Epithelial cell of esophagus (primary cell): Measurements from ENCODE around the gene LCA5L.

Experiments used
- DNase-seq: peaks from one replicate; pipeline ENCODE4 v3.0.0; 2010; ENCODE audit warnings: low read depth
- H3K4me3 ChIP-seq: 2 replicates; pipeline ENCODE4 v1.5.1; 2011; ENCODE audit warnings: mild to moderate bottlenecking, low read length, control low read depth
- TF ChIP-seq, protein P1 (sequence below): IDR thresholded peaks from 2 replicates; pipeline ENCODE4 v1.5.1; 2011; ENCODE audit warnings: low read depth, mild to moderate bottlenecking, low read length, control low read depth, inconsistent platforms; ENCODE audit not compliant: insufficient read depth; ENCODE audit errors: missing control alignments

Gene LCA5L

DNA sequence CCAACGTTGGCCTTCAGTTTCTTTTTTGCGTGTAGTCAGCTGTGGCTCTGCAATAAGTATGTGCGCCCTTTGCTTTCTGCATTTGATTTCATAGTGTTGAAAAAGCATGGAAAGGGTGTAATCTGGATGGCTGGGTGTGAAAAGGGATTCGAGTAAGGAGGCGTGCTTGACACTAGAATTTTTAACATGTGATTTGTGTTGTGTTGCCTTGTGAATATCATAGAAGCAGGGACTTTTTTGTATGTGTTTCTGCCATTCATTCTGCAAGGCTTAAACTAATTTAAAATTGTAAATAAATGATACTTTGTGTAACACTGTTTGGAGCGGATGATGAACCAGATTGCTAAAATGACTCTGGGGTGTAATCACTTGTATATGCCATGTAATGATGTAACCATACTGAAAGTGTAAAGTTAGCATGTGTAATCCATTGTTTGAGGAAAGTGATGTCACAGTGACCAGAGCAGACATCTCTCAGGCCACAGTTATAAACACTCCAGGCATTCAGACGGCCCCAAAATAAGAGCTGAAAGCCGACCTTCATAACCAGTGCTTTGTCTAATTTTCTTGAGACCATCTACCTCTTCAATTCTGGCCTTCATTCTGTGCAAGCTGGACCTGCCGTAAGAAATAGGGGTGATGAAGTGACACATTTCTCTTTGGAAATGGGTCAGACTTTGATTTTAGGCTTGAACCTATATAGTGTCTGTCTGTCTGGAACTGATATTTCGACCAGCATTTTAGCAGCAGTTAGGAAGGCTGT is 6.8 kb upstream of the LCA5L start:
- H3K4me3 ChIP-seq = no peak overlapping the region
- DNase-seq = peak; percentile 14
- TF ChIP-seq, protein P1, sequence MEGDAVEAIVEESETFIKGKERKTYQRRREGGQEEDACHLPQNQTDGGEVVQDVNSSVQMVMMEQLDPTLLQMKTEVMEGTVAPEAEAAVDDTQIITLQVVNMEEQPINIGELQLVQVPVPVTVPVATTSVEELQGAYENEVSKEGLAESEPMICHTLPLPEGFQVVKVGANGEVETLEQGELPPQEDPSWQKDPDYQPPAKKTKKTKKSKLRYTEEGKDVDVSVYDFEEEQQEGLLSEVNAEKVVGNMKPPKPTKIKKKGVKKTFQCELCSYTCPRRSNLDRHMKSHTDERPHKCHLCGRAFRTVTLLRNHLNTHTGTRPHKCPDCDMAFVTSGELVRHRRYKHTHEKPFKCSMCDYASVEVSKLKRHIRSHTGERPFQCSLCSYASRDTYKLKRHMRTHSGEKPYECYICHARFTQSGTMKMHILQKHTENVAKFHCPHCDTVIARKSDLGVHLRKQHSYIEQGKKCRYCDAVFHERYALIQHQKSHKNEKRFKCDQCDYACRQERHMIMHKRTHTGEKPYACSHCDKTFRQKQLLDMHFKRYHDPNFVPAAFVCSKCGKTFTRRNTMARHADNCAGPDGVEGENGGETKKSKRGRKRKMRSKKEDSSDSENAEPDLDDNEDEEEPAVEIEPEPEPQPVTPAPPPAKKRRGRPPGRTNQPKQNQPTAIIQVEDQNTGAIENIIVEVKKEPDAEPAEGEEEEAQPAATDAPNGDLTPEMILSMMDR = no peak

DNA sequence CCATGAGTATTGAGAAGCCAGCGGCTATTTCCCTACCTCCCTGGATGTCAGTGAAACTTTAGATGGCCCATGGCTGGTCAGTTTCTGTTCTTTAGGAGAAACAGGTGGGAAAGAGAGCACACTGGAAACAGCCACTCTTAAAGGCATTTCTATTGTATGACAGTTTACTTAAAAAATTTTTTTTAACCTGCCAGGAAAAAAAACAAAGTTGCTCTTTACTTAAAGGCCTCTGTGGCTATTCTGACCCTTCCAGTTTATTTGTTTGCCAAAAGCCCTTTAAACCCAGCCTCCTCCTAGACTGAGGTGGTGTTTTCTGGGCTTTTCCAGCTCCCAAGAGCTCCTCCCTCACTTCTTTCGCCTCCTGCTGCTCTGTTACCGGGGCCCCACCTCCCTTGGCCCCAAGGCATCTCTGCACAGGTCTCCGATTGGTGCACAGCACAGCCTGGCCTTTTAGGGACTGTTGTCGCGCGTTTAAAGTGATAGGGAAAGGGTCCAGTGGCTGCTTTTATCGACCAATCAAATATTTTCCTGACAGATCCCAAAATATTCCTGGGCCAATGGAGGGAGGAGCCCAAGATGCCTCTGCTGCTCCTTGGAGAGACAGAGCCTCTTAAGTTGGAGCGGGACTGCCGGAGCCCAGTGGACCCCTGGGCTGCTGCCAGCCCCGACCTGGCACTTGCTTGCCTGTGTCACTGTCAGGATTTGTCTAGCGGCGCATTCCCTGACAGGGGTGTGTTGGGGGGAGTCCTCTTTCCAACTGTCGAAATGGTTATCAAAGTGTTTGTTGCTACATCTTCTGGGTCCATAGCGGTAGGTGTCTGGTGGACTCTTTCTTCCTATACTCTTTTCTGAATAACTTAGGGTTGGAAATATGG is 6.0 kb upstream of the LCA5L start, which contains the start of gene SH3BGR:
TSS of gene SH3BGR (plus strand) at position 639 of the 875 bp plus-strand sequence. CDS start at position 766, 127 bp downstream.
- TF ChIP-seq, protein P1 = no peak
- peak; percentile 41 for DNase-seq
- peak within 1 kb of the TSS; percentile 22 for H3K4me3 ChIP-seq

DNA sequence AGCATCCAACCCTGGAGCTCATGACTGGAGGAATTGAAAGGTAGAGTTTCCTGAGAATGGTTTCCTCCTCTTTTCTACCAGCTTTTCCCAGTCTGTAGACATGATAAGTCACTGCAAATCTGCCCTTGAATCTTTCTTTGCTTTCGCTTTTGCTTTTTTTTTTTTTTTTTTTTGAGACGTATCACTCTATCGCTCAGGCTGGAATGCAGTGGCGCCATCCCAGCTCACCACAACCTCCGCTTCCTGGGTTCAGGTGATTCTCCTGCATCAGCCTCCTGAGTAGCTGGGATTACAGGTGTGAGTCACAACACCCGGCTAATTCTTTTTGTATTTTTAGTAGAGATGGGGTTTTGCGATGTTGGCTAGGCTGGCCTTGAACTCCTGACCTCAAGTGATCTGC is 1.7 kb upstream of the LCA5L start:
- DNase-seq = no peak
- no peak overlapping the region for H3K4me3 ChIP-seq
- TF ChIP-seq, protein P1 = no peak

DNA sequence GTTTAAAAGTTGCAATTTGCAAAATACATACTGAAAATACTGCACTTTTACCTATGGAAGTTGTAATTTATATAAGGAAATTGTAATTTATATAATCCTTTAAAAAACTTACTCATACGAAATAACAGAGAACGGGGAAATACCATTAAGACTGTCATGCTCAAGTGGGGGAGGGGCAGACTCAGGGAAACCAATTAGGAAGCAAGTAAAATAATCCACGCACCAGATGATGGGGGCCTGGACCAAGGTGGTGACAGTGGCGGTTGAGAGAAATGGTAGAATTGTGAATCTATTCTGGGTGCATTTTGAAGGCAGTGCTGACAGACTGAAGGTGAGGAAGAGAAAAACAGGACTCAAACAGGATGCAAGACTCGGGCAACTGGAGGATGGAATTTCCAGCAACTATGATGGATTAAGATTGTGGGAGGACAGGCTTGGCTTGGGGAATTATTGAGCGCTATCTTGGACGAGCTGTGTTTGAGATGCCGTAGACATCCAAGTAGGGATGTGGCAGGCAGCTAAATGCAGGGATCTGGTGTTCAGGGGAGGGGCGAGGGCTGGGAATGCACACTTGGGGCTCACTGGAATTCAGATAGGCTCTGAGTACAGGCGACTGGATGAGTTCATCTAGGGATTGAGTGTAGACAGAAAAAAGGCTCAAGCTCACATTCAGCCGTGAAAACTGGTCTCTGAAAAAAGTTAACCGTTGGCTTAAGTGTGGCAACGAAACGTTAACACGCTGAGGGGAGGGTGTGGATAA is 977 bp downstream of the LCA5L start:
- TF ChIP-seq, protein P1 = no peak
- peak; percentile 21 for DNase-seq
- H3K4me3 ChIP-seq = peak overlapping the region; percentile 74

DNA sequence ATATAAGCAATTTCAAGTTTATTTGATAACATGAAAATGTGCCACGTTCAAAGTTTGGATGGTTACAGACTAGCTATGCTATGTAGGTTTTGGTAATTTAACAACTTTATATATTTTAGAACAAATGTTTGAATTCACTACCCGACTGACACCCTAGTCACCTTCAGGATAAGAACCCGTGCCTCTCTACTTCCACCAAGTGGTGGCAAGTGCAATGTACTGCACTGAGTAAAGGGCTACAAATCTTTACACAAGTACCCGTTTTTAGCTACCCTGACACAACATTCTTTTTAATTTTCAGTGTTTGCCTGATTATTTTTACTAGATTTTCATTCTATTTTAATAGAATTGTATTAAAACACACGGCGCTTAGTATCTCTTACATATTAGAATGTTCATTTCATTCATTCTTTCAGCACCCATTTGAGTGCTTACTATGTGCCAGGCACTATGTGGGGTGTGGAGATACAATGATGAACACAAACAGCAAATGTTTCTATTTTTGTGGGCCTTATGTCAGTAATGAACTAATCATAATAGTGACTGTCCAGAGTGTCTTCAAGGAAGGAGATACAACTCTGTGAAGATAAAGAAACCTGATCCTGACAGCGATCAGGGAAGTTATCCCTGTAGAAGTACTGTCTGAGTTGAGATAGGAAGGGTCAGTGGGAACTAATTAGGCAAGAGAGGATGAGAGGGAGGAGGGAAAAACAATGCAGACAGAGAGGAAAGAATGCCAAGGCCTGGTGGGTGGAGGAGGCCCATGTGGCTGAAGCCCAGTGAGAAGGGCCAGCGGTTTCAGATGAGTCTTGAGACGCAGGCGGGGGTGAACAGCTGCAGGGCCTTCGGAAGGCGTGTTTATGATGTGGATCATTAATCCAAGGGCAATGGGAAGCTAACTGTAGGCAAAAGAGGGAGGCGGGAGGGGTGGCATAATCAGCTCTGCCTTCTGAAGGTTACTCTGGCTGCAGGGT is 3.8 kb downstream of the LCA5L start:
- DNase-seq = peak; percentile 63
- TF ChIP-seq, protein P1 = peak; percentile 91
- no peak overlapping the region for H3K4me3 ChIP-seq

DNA sequence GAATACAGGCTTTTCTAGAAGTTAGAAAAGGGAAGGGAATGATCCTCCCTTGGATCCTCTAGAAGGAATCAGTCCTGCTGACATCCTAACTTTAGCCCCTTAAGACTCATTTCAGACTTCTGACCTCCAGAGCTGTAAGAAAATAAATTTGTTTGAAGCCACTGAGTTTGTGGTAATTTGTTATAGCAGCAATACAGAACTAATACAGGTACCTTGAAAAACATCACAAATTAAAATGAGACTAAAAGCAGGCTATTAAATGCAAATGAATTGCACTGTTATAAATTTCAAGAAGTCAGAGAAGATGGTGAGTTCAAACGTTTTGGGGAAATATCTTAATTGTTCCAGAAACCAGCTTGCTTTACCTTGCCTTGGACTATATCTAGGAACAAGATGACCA is 6.3 kb downstream of the LCA5L start:
- TF ChIP-seq, protein P1 = no peak
- H3K4me3 ChIP-seq = no peak overlapping the region
- DNase-seq = no peak
